GM12891 (cell line): Measurements from ENCODE around the gene PPIE.
"Not testable (repeated sequence)": the region's sequence is repeated elsewhere in the genome, so short reads cannot be mapped to it uniquely, and the experiment has no call there.

Experiments used
- POLR2A ChIP-seq: IDR thresholded peaks from 2 replicates; pipeline ENCODE4 v1.6.1; 2011; ENCODE audit warnings: low read depth, low read length, control low read depth
- POLR2AphosphoS5 ChIP-seq: IDR thresholded peaks from 2 replicates; pipeline ENCODE4 v1.6.1; 2011; ENCODE audit warnings: low read depth, low read length, control low read depth
- SPI1 ChIP-seq: IDR thresholded peaks from 2 replicates; pipeline ENCODE4 v1.6.1; 2011; ENCODE audit warnings: low read depth, low read length, control low read depth
- TAF1 ChIP-seq: IDR thresholded peaks from 2 replicates; pipeline ENCODE4 v1.6.1; 2011; ENCODE audit warnings: low read depth, low read length, control low read depth

- not testable (repeated sequence) for TF ChIP-seq POLR2AphosphoS5, POLR2A, SPI1, TAF1
Observed at GRCh38 chr1:39763619-39764374, 25.1 kb downstream of the PPIE start.
